H9 (cell line): ENCODE data around the gene DDX47. TPM values are rescaled to one million over a fixed set of nuclear protein-coding genes. Genes with fewer than 3 reads are reported as not detected.

Source experiments
- DNase-seq: peaks from one replicate; pipeline ENCODE4 v3.0.0-alpha.2; 2017
- H2AFZ ChIP-seq: one replicate; pipeline ENCODE4 v1.6.1; 2013; ENCODE audit warnings: mild to moderate bottlenecking, low read length, control low read depth, moderate library complexity
- H2AK5ac ChIP-seq: 2 replicates; pipeline ENCODE4 v1.6.1; 2013; ENCODE audit warnings: low read length, control low read depth, mixed read lengths; ENCODE audit not compliant: insufficient read length
- H2BK120ac ChIP-seq: one replicate; pipeline ENCODE4 v1.6.1; 2013; ENCODE audit warnings: low read depth, mild to moderate bottlenecking, low read length, control low read depth, inconsistent platforms; ENCODE audit not compliant: poor library complexity, severe bottlenecking
- H2BK12ac ChIP-seq: 2 replicates; pipeline ENCODE4 v1.6.1; 2013; ENCODE audit warnings: low read length, control low read depth, mixed read lengths, low read depth; ENCODE audit not compliant: insufficient read length
- H2BK15ac ChIP-seq: 2 replicates; pipeline ENCODE4 v1.6.1; 2013; ENCODE audit warnings: low read depth, low read length, control low read depth
- H2BK20ac ChIP-seq: one replicate; pipeline ENCODE4 v1.6.1; 2013; ENCODE audit warnings: low read depth, mild to moderate bottlenecking, low read length, control low read depth, inconsistent platforms; ENCODE audit not compliant: poor library complexity, severe bottlenecking
- H2BK5ac ChIP-seq: 2 replicates; pipeline ENCODE4 v1.6.1; 2013; ENCODE audit warnings: low read length, control low read depth, mixed read lengths; ENCODE audit not compliant: insufficient read length
- H3K14ac ChIP-seq: 2 replicates; pipeline ENCODE4 v1.6.1; 2013; ENCODE audit warnings: low read length, control low read depth; ENCODE audit not compliant: insufficient read depth
- H3K18ac ChIP-seq: 2 replicates; pipeline ENCODE4 v1.6.1; 2013; ENCODE audit warnings: low read depth, mild to moderate bottlenecking, mixed read lengths, low read length, control low read depth; ENCODE audit not compliant: insufficient read length
- H3K23ac ChIP-seq: 2 replicates; pipeline ENCODE4 v1.6.1; 2013; ENCODE audit warnings: low read length, control low read depth, mixed read lengths, low read depth; ENCODE audit not compliant: insufficient read length
- H3K23me2 ChIP-seq: 2 replicates; pipeline ENCODE4 v1.6.1; 2013; ENCODE audit warnings: low read depth, mild to moderate bottlenecking, mixed read lengths, low read length, control low read depth; ENCODE audit not compliant: insufficient read length, poor library complexity, severe bottlenecking
- H3K27ac ChIP-seq: 2 replicates; pipeline ENCODE4 v1.5.1; 2013; ENCODE audit warnings: low read length, control low read depth, mixed read lengths, low read depth; ENCODE audit not compliant: insufficient read length
- H3K27me3 ChIP-seq: 2 replicates; pipeline ENCODE4 v1.6.1; 2013; ENCODE audit warnings: low read length, control low read depth, inconsistent platforms; ENCODE audit not compliant: insufficient read depth
- H3K4ac ChIP-seq: 2 replicates; pipeline ENCODE4 v1.6.1; 2013; ENCODE audit warnings: low read depth, mild to moderate bottlenecking, control low read depth, inconsistent platforms, low read length, moderate library complexity
- H3K4me1 ChIP-seq: 2 replicates; pipeline ENCODE4 v1.6.1; 2013; ENCODE audit warnings: low read length, control low read depth, inconsistent platforms; ENCODE audit not compliant: insufficient read depth
- H3K4me2 ChIP-seq: 2 replicates; pipeline ENCODE4 v1.6.1; 2013; ENCODE audit warnings: low read length, control low read depth, mixed read lengths; ENCODE audit not compliant: insufficient read length, insufficient read depth
- H3K56ac ChIP-seq: 2 replicates; pipeline ENCODE4 v1.6.1; 2013; ENCODE audit warnings: low read depth, mild to moderate bottlenecking, mixed read lengths, low read length, control low read depth; ENCODE audit not compliant: insufficient read length
- H3K79me1 ChIP-seq: 2 replicates; pipeline ENCODE4 v1.6.1; 2013; ENCODE audit warnings: low read depth, mild to moderate bottlenecking, moderate library complexity, low read length, control low read depth, inconsistent platforms; ENCODE audit not compliant: insufficient read depth, poor library complexity, severe bottlenecking
- H3K79me2 ChIP-seq: 2 replicates; pipeline ENCODE4 v1.6.1; 2013; ENCODE audit warnings: low read length, control low read depth, inconsistent platforms; ENCODE audit not compliant: insufficient read depth
- H3K9ac ChIP-seq: 2 replicates; pipeline ENCODE4 v1.6.1; 2013; ENCODE audit warnings: low read length, control low read depth, mixed read lengths; ENCODE audit not compliant: insufficient read length; ENCODE audit errors: extremely low read depth
- H3K9me3 ChIP-seq: one replicate; pipeline ENCODE4 v1.6.1; 2013; ENCODE audit warnings: low read depth, low read length, inconsistent platforms; ENCODE audit not compliant: control insufficient read depth
- H3T11ph ChIP-seq: one replicate; pipeline ENCODE4 v1.6.1; 2013; ENCODE audit warnings: mild to moderate bottlenecking, low read length, control low read depth, inconsistent platforms
- H4K20me1 ChIP-seq: one replicate; pipeline ENCODE4 v1.6.1; 2013; ENCODE audit not compliant: control insufficient read depth, insufficient read length, insufficient read depth
- H4K5ac ChIP-seq: 2 replicates; pipeline ENCODE4 v1.6.1; 2013; ENCODE audit warnings: low read depth, mild to moderate bottlenecking, mixed read lengths, low read length, control low read depth; ENCODE audit not compliant: insufficient read length
- H4K8ac ChIP-seq: replicated peaks from 2 replicates; pipeline ENCODE4 v1.6.1; 2013; ENCODE audit warnings: low read length, control low read depth, mixed read lengths, low read depth; ENCODE audit not compliant: insufficient read length
- H4K91ac ChIP-seq: 2 replicates; pipeline ENCODE4 v1.6.1; 2013; ENCODE audit warnings: low read depth, mild to moderate bottlenecking, moderate library complexity, mixed read lengths, low read length, control low read depth; ENCODE audit not compliant: insufficient read length
- H3K27ac Mint-ChIP-seq, 3 experiments: 2 replicates in 2 of 3; 3 replicates in 1 of 3; pipeline ENCODE4 v1.8.0; 2020 to 2021; ENCODE audit warnings: mixed read lengths in 3 of 3, mild to moderate bottlenecking in 1 of 3, moderate library complexity in 1 of 3
- H3K27me3 Mint-ChIP-seq: 2 replicates; pipeline ENCODE4 v1.8.0; 2021; ENCODE audit warnings: low read depth, mild to moderate bottlenecking, moderate library complexity, mixed read lengths
- H3K36me3 Mint-ChIP-seq, 3 experiments: 2 replicates in 2 of 3; 3 replicates in 1 of 3; pipeline ENCODE4 v1.8.0; 2020 to 2021; ENCODE audit warnings: low read depth in 3 of 3, mixed read lengths in 3 of 3; ENCODE audit not compliant: insufficient read depth in 1 of 3
- H3K4me1 Mint-ChIP-seq, 2 experiments: 2 replicates each; pipeline ENCODE4 v1.8.0; 2020; ENCODE audit warnings: mixed read lengths in 2 of 2
- H3K4me3 Mint-ChIP-seq, 2 experiments: 2 replicates in 1 of 2; 3 replicates in 1 of 2; pipeline ENCODE4 v1.8.0; 2020 to 2021; ENCODE audit warnings: mild to moderate bottlenecking in 2 of 2, mixed read lengths in 2 of 2, moderate library complexity in 1 of 2
- H3K9me3 Mint-ChIP-seq, 2 experiments: 2 replicates in 1 of 2; 3 replicates in 1 of 2; pipeline ENCODE4 v1.8.0; 2020; ENCODE audit warnings: mild to moderate bottlenecking in 2 of 2, mixed read lengths in 2 of 2, moderate library complexity in 1 of 2
- CTCF ChIP-seq: fragments of 200-600 bp; sonication (generic); conservative IDR thresholded peaks from 3 replicates; pipeline ENCODE4 v1.8.0; 2021; ENCODE audit warnings: antibody characterized with exemption, mild to moderate bottlenecking
- WGBS: extraction: QIAGEN DNeasy Blood & Tissue Kit; methylation state at CpG from one replicate; pipeline ENCODE4 v1.1.7; 2013; ENCODE audit warnings: missing lambda C conversion rate, low lambda C conversion rate, mixed read lengths; ENCODE audit not compliant: insufficient read length; ENCODE audit errors: extremely low coverage; 5-methylcytosine and 5-hydroxymethylcytosine counted together
- total RNA-seq: library from RNA; stranded (reverse); gene quantifications from 2 replicates; pipeline ENCODE4 v1.2.1, GENCODE V29; 2021

The DDX47 gene
- total RNA-seq, 1 experiment from 2014 or later, result 78.2 TPM

- Histone ChIP-seq H4K5ac (no peak overlapping the region), H4K91ac (no peak overlapping the region), H3K18ac (no peak overlapping the region), H4K20me1 (no peaks in the 10 kb centered on the region), H3K23me2 (no peaks in the 10 kb centered on the region), H2AFZ (no peak overlapping the region), H2BK15ac (no peak overlapping the region), H3K9me3 (no peaks in the 10 kb centered on the region), H3K56ac (no peak overlapping the region), H3K4me2 (no peak overlapping the region), H2BK120ac (no peak overlapping the region), H3T11ph (no peak overlapping the region), H3K4ac (no peak overlapping the region), H3K9ac (no peak overlapping the region), H2BK5ac (no peak overlapping the region), H2BK20ac (no peak overlapping the region), H2AK5ac (no peak overlapping the region), H3K27me3 (peaks cover 10% of the 10 kb centered on the region; the same call in 1 of the 2 replicates), H3K4me1 (no peaks in the 10 kb centered on the region), H3K79me2 (no peaks in the 10 kb centered on the region), H3K14ac (no peak overlapping the region), H3K27ac (no peak overlapping the region), H4K8ac (no peak overlapping the region), H3K23ac (no peak overlapping the region), H3K79me1 (no peaks in the 10 kb centered on the region), H2BK12ac (no peak overlapping the region)
- Mint-ChIP-seq H3K4me1 (peaks cover 6 to 13% of the 10 kb centered on the region in 2 experiments), H3K9me3 (no peaks in the 10 kb centered on the region; a peak in 1 of 5 replicates), H3K4me3 (no peak overlapping the region; a peak in 1 of 5 replicates), H3K36me3 (no peaks in the 10 kb centered on the region), H3K27me3 (peaks cover 14% of the 10 kb centered on the region), H3K27ac (no peak overlapping the region)
- no peak for DNase-seq
- no peak for TF ChIP-seq CTCF
- WGBS, result no CpG with 5 or more reads among the region's 6 CpGs
Observed at GRCh38 chr12:12792421-12792820, 20.7 kb upstream of the DDX47 start.
